Central memory CD4-positive, alpha-beta T cell (primary cell): ENCODE data around the gene CFAP100.

Experiments
- DNase-seq: peaks from one replicate; pipeline ENCODE4 v3.0.0; 2022

The CFAP100 gene

DNA sequence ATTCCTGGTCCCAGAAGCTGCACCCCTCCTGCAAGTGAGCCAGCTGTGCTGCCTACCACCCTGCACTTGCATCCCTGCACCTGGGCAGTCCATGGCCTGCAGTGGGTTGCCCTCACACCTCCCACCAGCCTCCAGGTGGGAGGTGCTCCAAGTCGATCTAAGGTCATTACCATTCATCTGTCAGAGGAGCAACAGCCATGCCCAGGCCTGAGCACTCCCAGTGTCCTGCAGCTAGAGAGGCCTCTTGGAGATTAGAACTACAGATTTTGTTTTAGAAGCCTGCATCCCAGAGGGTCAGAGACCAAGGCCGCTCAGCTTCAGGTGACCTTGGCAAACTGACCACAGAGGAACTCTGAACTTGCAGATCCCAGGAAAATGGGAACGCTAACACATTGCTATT, 90.0 kb downstream of the CFAP100 start:
- no peak for DNase-seq

DNA sequence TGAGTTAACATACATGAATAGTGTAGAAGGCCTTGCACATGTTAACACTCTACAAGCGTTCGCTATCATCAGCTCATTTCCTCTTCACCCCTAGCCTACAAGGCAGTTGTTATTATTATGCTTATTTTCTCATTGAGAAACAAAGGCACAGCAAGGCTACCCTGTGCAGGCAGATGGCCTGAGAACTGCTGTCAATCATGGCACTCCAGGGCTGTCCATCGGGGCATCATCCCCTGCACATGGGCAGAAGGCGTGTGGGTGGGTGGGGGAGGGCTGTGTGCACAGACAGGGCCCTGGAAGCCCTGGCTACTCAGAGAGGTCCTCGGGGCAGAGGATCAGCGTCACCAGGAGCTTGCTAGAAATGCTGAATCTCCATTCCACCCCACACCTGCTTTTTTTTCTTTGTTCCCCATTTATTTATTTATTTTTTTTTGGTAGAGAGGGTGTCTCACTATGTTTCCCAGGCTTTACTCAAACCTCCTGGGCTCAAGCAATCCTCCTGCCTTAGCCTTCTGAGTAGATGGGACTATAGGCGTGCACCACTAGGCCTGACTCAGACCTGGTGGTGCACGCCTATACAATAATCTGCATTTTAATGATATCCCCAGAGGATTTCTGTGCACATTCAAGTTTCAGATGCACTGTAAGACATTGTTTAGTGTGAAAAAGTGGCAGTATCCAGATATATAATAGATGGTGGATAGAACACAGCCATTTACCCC, 90.6 kb downstream of the CFAP100 start:
- DNase-seq, result no peak

DNA sequence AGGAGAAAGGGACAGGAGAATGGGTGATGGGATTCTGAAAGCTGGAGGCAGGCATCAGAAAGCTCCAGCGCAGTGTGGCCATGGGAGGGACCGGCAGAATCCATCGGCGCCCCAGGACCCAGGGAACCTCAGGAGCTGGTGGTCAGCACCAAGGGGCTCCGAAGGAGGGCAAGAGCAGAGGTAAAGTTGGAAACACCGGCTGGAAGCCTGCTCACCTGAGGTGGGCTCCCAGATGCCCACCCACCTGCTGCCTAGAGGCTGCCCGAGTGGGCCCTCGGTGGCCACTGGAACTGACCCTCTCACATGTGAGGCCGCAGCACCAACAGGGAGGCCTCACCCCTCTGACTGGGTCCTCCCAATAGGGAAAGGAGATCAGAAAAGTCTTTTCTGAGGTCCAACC, 91.2 kb downstream of the CFAP100 start:
- DNase-seq, result no peak
